Suppressor macrophage (primary cell): ENCODE measurements around the gene PEAK3.
A peak's percentile ranks its signal among the peaks of the same experiment; 100 is the strongest.
"Not testable (repeated sequence)": the region's sequence is repeated elsewhere in the genome, so short reads cannot be mapped to it uniquely, and the experiment has no call there.

Experiments
- DNase-seq, 4 experiments: peaks; one replicate each; pipeline ENCODE4 v3.0.0-alpha.2; 2020 to 2022

PEAK3 gene

DNA sequence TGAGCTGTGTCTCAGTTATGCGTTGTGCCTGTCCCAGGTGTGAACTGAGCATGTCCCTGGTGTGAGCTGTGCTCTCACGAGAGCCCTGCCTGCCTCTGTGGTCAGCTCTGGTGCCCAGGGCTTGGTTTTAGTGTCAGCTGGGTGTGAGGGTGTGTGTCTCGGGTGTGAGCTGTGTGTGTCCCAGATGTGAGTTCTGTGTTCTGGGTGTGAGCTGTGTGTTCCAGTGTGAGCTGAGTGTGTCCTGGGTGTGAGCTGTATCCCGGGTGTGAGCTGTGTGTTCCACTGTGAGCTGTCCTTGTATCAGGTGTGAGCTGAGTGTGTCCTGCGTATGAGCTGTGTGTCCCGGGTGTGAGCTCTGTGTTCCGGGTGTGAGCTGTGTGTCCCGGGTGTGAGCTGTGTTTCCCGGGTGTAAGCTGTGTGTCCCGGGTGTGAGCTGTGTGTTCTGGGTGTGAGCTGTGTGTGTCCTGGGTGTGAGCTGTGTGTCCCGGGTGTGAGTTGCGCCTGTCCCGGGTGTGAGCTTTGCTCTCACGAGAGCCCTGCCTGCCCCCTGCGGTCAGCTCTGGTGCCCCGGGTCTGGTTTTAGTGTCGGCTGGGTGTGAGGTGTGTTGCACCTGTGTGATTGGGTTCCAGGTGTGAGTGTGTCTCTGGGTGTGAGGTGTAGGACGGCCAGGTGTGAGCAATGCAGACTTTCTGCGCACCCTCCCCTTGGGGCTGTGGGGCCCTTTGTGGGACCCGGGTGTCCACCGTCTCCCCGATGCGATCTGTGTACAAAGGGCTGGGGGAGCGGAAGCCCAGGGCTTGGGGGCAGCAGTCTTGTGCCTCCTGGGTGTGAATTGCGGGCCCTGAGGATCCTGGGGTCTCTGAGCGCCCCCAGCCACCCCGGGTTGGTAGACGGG is 7.1 kb upstream of the PEAK3 start:
- DNase-seq, result no peak

DNA sequence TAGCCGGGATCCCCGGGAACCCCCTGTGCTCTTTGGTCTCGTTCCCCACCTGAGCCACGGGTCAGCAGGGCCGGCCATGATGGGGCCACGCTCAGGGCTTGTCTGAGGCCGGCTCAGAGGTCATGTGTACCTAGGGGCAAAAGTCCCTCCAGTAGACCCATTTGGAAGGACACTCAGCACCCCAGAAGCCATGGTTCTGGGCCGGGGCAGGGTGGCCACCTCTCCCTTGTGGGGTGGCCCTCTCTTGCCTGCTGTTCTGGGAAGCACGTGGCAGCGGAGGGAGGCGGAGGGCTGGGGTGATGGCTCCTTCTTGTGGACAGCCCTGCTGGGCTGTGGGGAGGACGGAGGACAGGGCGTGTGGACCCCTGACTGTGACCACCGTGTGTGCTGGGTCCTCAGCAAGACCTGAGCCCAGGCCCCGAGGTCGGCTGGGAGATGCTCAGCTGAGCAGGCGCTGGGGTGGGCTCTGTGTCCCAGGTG is 6.4 kb upstream of the PEAK3 start:
- DNase-seq, result no peak

GRCh38 chr19:2287585-2288337 is 5.8 kb upstream of the PEAK3 start:
- no peak for DNase-seq

DNA sequence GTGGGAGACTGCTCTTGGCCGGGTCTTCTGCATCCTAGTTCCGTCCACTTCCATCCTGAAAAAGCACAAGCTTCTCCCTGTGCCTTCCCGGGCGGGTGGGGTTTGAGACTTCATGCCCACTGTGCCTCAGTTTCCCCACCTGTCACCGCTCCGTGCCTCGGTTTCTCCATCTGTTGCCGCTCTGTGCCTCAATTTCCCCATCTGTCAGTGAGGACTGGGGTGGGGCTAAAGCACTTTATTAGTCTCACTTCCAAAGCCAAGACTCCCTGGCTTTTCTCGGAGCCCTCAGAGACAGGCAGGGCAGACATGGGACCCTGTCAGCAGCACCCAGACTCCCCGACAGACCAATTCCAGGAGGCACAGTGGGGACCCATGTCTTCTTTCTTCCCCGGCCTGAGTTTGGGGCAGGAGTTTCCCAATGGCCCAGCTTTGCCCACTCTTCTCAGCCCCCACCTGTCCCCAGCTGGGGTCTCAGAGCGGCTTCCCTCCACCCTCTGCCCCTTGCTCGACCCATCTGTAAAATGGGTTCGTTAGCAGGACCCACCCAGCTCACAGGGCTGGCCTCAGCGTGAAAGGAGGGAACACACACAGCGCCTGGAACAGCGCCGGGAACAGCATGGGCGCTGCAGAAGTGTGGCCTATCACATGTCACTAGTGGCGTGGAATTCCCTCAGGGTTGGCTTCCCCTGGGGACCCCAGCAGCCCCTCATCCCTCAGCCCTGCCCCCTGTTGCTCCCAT is 4.6 kb upstream of the PEAK3 start:
- DNase-seq, result no peak

GRCh38 chr19:2283835-2284507 is 2.0 kb upstream of the PEAK3 start:
- DNase-seq, result no peak

- DNase-seq, result no peak
Measured at GRCh38 chr19:2282862-2283237, 875 bp upstream of the PEAK3 start.

GRCh38 chr19:2281265-2282061 is 512 bp downstream of the PEAK3 start:
- DNase-seq, result not testable (repeated sequence)

DNA sequence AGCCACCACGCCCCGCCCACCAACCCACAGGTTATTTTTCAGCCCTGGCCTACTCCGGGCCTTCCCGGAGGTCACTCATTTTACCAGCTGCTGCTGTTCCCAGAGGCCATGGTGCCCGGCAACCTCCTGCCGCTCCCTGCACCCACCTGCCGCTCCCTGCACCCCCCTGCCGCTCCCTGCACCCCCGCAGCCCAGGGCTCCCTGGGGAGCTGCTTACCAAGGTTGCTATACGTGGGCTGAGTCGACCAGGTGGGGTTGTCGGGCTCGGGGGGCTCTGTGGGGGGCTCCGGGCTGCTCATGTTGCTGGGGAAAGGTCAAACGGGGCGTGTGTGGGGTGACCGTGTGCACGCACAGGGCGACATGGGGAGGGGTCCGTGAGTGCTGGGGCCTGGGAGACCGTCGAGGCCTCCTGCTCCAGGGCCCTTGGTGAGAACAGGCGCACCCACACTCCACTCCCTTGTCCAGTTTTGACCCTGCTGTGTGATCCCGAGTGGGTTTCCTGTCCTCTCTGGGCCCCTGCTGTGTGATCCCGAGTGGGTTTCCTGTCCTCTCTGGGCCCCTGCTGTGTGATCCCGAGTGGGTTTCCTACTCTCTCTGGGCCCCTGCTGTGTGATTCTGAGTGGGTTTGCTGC is 1.2 kb downstream of the PEAK3 start:
- DNase-seq, result no peak

DNA sequence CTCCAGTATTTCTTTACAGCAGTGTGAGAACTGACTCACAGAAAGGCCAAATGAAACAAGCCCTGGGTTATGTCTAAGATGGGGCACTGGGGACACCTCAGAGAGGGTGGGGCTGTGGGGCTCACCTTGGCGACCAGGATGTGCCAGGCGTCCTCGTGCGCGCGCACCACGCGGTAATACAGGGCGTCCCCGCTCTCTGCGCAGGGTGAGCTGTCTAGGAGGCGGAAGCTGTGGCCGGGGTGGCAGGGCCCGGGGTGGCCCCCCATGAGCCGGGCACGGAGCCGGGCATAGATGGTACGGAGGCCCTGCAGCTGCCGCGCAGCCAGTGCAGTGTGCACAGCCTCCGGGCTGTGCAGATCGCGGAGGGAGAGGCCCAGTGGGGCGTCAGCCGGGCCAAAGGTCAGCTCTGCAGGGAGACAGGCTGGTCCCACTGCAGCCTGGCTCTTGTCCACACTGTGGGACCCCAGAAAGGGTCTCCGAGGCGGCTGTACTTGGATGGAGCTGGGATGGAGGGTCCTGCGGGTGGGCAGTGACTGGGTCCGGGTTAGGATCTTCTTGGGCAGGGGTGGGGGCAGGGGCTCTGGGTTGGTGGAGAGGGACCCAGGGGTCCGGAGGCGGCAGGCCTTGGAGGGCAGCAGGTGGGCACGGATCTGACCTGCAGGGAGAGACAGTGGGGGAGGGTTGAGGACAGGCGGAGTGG is 3.4 kb downstream of the PEAK3 start:
- no peak for DNase-seq

GRCh38 chr19:2277138-2277537 is 4.8 kb downstream of the PEAK3 start:
- DNase-seq, result no peak

- DNase-seq, result no peak
Measured at GRCh38 chr19:2276429-2276986, 5.5 kb downstream of the PEAK3 start.

GRCh38 chr19:2275588-2276428 is 6.2 kb downstream of the PEAK3 start:
- DNase-seq, result no peak

GRCh38 chr19:2274931-2275535 is 6.9 kb downstream of the PEAK3 start:
- DNase-seq, result peak; percentile 82 to 89 (median 88)

GRCh38 chr19:2274185-2274711 is 7.7 kb downstream of the PEAK3 start:
- DNase-seq, result peak in 1 of 4 experiments; percentile 21

DNA sequence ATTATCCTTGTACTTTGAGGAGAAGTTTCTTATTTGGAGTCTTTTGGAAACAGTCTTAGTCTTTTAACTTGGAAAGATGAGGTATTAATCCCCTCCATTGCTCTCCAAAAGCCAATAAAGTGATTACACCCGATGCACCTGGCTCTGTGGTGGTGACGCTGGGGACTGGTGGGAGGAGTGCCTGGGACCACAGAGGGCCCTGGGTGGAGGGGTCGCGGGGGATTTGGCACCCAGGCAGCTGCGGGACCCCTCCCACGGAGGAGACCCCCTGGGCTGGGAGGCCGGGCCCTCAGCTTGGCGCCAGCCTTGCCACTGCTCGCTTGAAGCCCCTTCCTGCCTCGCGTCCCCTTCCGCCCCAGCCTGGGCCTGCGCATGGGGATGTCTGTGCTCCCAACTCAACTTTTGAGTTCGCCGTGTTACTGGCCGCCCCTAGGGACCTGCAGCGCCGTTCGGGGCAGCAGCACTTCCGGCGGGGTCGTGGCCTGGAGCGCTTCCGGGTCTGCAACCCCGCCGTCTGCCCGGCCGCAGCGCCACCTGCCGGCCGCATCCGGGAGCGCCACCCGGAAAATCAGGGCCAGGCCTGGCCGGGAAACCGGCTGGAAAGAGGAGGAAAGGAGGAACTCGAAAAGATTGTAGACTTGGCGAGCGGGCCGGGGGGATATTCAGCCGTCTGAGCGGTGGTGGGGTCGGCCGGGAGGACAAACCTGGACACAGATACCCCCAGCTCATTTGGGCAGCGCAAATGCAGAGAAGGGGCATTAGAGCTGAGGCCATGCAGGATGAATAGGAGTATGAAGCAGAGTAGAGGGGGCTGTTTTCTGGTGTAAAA is 8.4 kb downstream of the PEAK3 start:
- peak; percentile 83 to 90 (median 88) for DNase-seq

DNA sequence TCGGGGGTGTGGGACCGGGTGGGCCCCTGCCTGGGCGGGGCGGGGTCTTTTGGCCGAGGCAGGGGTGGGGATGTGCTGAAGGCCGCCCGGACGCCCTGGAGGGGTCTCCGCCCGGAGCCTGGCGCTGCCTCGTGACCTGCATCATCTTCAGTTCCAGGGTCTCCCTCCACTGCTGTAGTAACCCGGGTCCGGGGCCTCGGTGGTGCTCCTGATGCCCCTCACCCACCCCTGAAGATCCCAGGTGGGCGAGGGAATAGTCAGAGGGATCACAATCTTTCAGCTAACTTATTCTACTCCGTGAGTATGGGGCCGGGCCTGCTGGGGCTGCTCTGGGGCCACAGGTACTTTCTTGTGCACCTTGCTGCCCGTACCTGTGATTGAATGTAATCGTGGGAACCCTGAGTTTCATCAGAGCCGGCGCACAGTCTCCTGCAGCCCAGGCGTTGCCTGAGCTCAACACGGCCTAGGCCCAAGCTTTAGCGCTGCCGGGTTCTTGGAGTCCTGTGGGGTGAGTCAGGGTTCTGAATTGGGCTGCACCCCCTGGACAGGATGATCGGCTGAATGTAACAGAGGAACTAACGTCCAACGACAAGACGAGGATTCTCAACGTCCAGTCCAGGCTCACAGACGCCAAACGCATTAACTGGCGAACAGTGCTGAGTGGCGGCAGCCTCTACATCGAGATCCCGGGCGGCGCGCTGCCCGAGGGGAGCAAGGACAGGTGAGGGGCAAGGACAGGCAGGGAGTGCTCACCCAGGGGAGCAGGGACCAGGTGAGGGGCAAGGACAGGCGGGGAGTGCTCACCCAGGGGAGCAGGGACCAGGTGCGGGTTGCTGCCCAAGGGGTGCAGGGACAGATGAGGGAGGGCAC is 10.5 kb downstream of the PEAK3 start:
- peak; percentile 50 to 70 (median 61) for DNase-seq
